Activated CD8-positive, alpha-beta memory T cell treated with anti-CD3 and anti-CD28 coated beads, Interleukin-2, amount 10 ng/mL, durations not matched to agents 7 days and 5 days (primary cell): ENCODE measurements around the gene CERCAM. TPM values are rescaled to one million over a fixed set of nuclear protein-coding genes. Genes with fewer than 3 reads are reported as not detected.
A peak's percentile ranks its signal among the peaks of the same experiment; 100 is the strongest.
"Not testable (repeated sequence)": the region's sequence is repeated elsewhere in the genome, so short reads cannot be mapped to it uniquely, and the experiment has no call there.

Experiments used
- ATAC-seq: fragments of 150-1000 bp; cut with Tn5 transposase; one replicate; pipeline ENCODE4 v1.10.0; 2021; ENCODE audit warnings: moderate library complexity
- CTCF ChIA-PET: fragments of 350-600 bp; sonication (Branson Sonifier 250); formaldehyde crosslinking; loops from one replicate; lab custom pipeline; 2021; ENCODE audit warnings: antibody characterized with exemption; lab: Charles Lee
- DNase-seq: peaks from one replicate; pipeline ENCODE4 v3.0.0-alpha.2; 2020
- H3K27ac Mint-ChIP-seq: one replicate; pipeline ENCODE4 v1.8.0; 2021; ENCODE audit warnings: mild to moderate bottlenecking, mixed read lengths
- H3K27me3 Mint-ChIP-seq: one replicate; pipeline ENCODE4 v1.8.0; 2021; ENCODE audit warnings: mixed read lengths
- H3K36me3 Mint-ChIP-seq: one replicate; pipeline ENCODE4 v1.8.0; 2021; ENCODE audit warnings: mild to moderate bottlenecking, mixed read lengths
- H3K4me1 Mint-ChIP-seq: one replicate; pipeline ENCODE4 v1.8.0; 2021; ENCODE audit warnings: mixed read lengths
- H3K4me3 Mint-ChIP-seq: one replicate; pipeline ENCODE4 v1.8.0; 2021; ENCODE audit warnings: mild to moderate bottlenecking, moderate library complexity, mixed read lengths
- H3K9me3 Mint-ChIP-seq: one replicate; pipeline ENCODE4 v1.8.0; 2022; ENCODE audit warnings: low read depth, mixed read lengths
- total RNA-seq, 2 experiments: library from RNA; stranded (reverse); gene quantifications; one replicate each; pipeline ENCODE4 v1.2.3, GENCODE V29; 2021

CERCAM gene
- total RNA-seq, 2 experiments from 2014 or later, result 5.2 to 12.2 TPM

DNA sequence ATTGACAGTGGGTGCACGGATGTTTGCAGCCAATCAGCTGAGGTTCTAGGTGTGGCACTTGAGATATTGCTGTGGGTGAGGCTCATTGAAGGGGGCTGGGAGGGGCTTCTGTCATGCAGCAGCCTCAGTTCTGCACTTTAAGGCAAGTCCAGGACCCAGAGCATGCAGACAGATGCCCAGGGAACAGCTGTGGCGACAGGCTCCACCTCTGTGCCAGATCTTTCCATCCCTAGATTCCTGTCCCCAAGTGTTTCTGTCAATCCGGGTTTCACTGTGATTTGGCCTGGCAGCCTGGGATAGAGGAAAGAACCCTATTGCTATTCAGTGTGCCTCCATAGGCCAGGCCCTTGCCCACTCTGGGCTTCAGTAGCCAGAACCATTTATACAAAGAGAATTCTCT, 20.8 kb upstream of the CERCAM start:
- no peak for DNase-seq
- Mint-ChIP-seq H3K9me3 (no peaks in the 10 kb centered on the region), H3K4me3 (no peak overlapping the region), H3K27me3 (peaks cover 19% of the 10 kb centered on the region), H3K4me1 (no peaks in the 10 kb centered on the region), H3K36me3 (no peaks in the 10 kb centered on the region), H3K27ac (no peak overlapping the region)
- ATAC-seq, result no peak
- CTCF ChIA-PET, result interaction anchor here (0.7 kb wide), 1 partner anchor 364 kb away, joined by 3 read pairs; no protein-coding TSS in a partner anchor

DNA sequence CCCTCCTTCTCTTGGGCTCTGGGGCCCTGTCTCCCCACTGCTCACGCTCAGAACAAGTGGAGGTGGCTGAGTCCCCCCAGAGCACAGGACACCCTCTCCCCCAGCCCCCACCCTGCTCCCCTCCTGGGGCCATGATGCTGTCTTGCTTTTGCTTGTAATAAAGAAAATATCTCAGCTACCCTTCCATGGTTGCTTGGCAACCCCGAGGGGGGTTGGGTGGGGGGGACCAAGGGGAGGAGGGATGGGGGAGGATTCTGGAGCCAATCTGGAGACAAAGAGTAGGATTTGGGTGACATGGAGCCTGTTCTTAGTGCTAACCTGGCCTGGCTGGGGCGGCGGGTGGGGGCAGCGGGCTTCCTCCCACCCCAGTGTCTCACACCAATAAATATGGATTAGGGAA, 16.1 kb upstream of the CERCAM start:
- Mint-ChIP-seq H3K4me1 (no peaks in the 10 kb centered on the region), H3K27me3 (peaks cover 26% of the 10 kb centered on the region), H3K9me3 (no peaks in the 10 kb centered on the region), H3K36me3 (no peaks in the 10 kb centered on the region), H3K4me3 (no peak overlapping the region), H3K27ac (no peak overlapping the region)
- ATAC-seq (no peak), DNase-seq (no peak)
- CTCF ChIA-PET, result no interaction called here

DNA sequence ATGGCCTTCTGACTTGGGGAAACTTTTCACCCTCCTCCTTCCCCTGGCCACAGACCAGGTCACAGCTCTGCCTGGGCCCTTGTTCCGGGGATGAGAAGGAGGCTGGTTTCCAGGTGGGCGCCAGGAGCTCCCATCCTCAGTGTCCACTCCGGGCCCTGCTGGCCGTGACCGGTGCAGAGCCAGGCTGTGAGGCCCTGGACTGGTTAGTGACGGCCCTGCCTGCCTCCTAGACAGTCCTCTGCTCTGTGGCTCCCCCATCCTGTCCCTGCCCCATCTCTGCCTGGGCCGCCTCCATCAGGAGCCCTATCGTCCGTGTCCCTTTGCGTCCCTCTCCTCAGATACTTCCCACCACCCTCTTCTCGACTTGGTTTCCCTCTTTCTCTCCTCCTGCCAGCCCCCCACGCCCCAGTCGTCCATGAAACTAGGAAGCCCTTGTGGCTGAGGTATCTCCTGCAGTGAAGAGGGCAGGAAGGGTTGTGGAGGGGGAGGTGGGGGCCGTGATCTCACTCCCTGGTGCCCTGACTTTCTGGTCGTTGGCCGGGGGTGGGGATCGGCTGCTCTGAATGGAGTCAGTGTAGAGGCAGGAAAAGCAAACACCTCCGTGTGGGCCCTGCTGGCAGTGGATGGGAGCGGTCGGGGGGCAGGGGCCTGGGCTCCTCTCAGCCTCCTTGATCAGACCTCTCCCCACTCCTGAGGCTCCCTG, 15.4 kb upstream of the CERCAM start:
- Mint-ChIP-seq H3K27me3 (peaks cover 33% of the 10 kb centered on the region), H3K36me3 (no peaks in the 10 kb centered on the region), H3K4me3 (no peak overlapping the region), H3K4me1 (no peaks in the 10 kb centered on the region), H3K27ac (no peak overlapping the region), H3K9me3 (no peaks in the 10 kb centered on the region)
- DNase-seq (no peak), ATAC-seq (no peak)
- CTCF ChIA-PET, result no interaction called here

DNA sequence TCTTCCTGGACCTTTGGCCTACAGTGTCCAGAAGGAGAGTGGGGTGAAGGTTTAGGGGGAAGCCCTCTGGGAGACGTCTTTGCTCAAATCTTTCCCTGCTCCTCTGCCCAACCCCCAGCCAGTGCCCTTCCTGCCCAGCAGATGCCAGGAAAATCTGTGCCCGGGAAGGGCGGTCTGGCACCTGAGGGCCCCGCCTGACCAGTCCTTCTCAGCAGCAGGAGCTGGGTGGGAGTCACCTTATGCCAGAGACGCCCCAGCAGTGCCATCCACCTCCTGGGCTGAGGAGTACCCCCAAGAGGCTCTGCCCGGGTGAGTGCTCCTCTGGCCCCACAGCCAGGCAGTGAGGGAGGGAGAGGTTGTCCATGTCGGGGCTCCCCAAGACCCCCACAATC, 14.9 kb upstream of the CERCAM start:
- no peaks in the 10 kb centered on the region for H3K9me3 Mint-ChIP-seq
- peaks cover 34% of the 10 kb centered on the region for H3K27me3 Mint-ChIP-seq
- DNase-seq (no peak), ATAC-seq (no peak)
- no peaks in the 10 kb centered on the region for H3K36me3 Mint-ChIP-seq
- H3K27ac Mint-ChIP-seq, result no peak overlapping the region
- H3K4me1 Mint-ChIP-seq, result no peaks in the 10 kb centered on the region
- CTCF ChIA-PET, result no interaction called here
- no peak overlapping the region for H3K4me3 Mint-ChIP-seq

DNA sequence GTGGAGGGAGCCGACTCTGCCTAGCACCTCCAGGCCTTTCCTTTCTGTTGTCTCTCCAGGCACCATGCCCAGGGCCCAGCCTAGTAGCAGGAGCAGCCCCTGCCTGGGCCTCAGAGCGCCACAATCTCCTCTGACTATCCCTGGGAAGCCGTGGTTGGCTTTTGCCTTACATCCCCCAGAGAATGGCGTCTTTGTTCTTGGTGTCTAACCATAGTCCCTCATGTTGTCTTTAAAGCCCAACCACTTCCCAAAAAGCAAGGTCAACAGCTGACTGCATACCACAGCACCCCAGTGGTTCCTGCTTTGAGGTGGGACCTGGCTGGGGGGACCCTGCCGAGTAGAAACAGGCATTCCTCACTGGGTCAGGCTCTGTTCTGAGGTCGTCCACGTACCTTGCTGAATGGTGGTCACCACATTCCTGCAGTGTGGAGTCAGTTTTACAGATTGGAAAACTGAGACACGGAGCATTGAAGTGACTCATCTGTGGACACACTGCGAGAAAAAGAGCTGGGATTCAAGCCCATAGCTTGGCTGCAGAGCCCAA, 13.7 kb upstream of the CERCAM start:
- Mint-ChIP-seq H3K4me1 (no peaks in the 10 kb centered on the region), H3K27me3 (peaks cover 37% of the 10 kb centered on the region), H3K9me3 (no peaks in the 10 kb centered on the region), H3K4me3 (no peak overlapping the region), H3K36me3 (no peaks in the 10 kb centered on the region), H3K27ac (no peak overlapping the region)
- CTCF ChIA-PET, result interaction anchor here (1.2 to 1.4 kb wide), 2 partner anchors 32 to 45 kb away, joined by 3 read pairs; no protein-coding TSS in a partner anchor
- ATAC-seq, result no peak
- DNase-seq, result no peak

DNA sequence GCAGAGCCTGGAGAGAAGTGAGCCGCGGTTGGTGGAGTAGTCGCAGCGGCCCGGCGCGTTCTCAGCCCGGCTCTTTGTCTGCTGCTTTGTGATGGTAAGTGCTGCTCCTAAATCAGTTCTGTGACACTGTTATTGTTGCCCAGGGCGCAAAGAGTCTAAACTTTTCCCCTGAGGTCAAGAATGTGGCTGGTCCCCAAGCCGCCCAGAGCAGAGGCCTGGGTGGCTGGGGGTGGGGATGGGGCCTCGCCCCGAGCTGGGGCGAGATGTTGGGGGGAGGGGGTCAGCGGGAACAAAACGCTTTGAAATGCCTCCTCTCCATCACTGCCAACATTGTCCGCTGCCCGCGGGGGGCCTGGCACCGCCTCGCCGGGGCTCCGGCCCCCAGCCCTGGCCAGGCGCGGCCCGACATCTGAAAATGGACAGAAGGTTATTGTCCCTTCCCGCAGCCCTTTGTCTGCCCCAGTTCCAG, 11.7 kb upstream of the CERCAM start:
- DNase-seq (no peak), ATAC-seq (no peak)
- H3K27me3 Mint-ChIP-seq, result peaks cover 40% of the 10 kb centered on the region
- no peak overlapping the region for H3K4me3 Mint-ChIP-seq
- CTCF ChIA-PET, result interaction anchor here (1.2 to 4.4 kb wide), 4 partner anchors 11 to 114 kb away, joined by 3 to 38 read pairs (median 5); partner anchors contain the start of gene CERCAM
- no peak overlapping the region for H3K27ac Mint-ChIP-seq
- H3K4me1 Mint-ChIP-seq, result no peaks in the 10 kb centered on the region
- no peaks in the 10 kb centered on the region for H3K36me3 Mint-ChIP-seq
- no peaks in the 10 kb centered on the region for H3K9me3 Mint-ChIP-seq

DNA sequence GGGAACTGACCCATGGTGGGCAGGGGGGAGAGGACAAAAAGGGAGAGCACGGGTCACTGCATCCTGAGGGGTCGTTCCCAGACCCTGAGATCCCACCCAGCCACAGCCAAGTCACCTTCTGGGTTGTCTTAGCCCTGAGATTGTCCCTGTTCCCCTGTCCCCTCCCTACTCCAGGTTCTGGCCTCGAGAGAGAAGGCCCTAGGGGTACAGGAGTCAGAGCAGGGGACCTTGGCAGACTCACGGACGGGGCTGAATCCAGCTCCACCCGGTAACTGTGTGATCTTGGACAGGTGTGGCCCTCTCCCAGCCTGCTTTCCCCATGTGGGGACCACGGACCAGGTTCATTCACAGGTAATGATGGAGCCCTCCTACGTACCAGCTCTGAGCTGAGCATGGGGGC, 11.2 kb upstream of the CERCAM start:
- Mint-ChIP-seq H3K4me3 (no peak overlapping the region), H3K27ac (no peak overlapping the region), H3K27me3 (peaks cover 44% of the 10 kb centered on the region), H3K9me3 (no peaks in the 10 kb centered on the region), H3K4me1 (no peaks in the 10 kb centered on the region), H3K36me3 (no peaks in the 10 kb centered on the region)
- no peak for ATAC-seq
- CTCF ChIA-PET, result interaction anchor here (0.9 to 4.4 kb wide), 6 partner anchors 11 to 114 kb away, joined by 3 to 38 read pairs (median 4); partner anchors contain the start of gene CERCAM
- DNase-seq, result no peak

DNA sequence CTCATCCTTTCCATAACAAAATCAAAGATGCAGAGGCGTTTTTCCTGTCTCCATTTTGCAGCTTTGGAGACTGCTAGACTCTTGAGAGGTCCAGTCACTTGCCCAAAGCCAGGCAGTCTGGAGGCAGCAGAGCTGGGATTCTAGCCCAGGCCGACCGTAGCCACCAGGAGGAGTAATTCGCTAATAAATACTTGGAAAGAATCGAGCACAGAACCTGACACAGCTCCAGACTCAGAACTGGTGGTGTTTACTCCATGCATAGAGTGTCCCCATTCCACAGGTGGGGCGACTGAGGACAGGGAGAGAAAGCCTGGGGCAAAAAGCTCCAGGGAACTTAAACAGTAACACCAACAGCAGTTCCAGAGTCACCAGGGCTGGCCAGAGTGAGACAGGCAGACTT, 10.7 kb upstream of the CERCAM start:
- Mint-ChIP-seq H3K4me3 (no peak overlapping the region), H3K4me1 (no peaks in the 10 kb centered on the region), H3K9me3 (no peaks in the 10 kb centered on the region), H3K36me3 (no peaks in the 10 kb centered on the region), H3K27ac (no peak overlapping the region), H3K27me3 (peaks cover 48% of the 10 kb centered on the region)
- DNase-seq (no peak), ATAC-seq (no peak)
- CTCF ChIA-PET, result interaction anchor here (0.9 to 4.4 kb wide), 4 partner anchors 27 to 48 kb away, joined by 3 to 38 read pairs (median 4); no protein-coding TSS in a partner anchor

DNA sequence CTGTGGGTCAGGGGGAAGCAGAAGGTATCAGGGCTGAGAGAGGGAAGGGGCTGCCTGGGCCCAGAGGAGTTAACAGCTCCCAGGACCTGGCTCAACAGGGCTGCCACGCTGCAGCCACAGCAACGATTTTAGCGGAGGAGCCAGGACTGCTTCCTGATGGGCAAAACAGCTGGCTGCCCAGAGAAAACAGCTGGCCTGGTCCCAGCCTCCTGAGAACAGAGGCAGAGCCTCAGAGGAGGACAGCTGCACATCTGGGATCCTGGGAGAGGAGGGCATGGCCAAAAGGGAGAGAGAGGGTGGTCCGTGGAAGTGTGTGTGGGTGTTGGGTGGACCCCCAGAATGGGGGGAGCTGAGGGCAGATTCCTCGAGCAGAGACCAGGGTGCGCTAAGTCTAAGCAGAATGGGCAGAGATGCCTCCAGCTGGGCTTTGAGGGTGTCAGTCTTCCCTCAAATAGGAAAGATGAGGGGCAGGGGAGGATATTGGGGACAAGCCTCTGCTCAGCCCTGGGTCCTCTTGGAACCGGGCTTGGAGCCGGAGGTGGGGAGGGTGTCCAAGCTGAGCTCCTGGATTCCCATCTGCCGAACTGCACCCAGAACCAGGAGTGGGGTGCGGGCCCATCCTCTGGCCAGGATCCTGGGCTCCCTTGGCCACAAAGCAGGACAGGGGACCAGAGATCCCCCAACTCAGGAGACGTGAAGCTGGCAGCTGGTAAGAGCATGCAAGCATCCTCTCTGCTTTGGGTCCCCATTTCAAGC, 9.1 kb upstream of the CERCAM start:
- no peak for ATAC-seq
- Mint-ChIP-seq H3K27ac (no peak overlapping the region), H3K27me3 (peaks cover 58% of the 10 kb centered on the region), H3K36me3 (no peaks in the 10 kb centered on the region), H3K9me3 (no peaks in the 10 kb centered on the region), H3K4me1 (peaks cover 2% of the 10 kb centered on the region), H3K4me3 (no peak overlapping the region)
- no peak for DNase-seq
- CTCF ChIA-PET, result interaction anchor here (0.5 to 4.4 kb wide), 12 partner anchors 8 to 116 kb away, joined by 3 to 38 read pairs (median 4); partner anchors contain the start of genes CERCAM and URM1

DNA sequence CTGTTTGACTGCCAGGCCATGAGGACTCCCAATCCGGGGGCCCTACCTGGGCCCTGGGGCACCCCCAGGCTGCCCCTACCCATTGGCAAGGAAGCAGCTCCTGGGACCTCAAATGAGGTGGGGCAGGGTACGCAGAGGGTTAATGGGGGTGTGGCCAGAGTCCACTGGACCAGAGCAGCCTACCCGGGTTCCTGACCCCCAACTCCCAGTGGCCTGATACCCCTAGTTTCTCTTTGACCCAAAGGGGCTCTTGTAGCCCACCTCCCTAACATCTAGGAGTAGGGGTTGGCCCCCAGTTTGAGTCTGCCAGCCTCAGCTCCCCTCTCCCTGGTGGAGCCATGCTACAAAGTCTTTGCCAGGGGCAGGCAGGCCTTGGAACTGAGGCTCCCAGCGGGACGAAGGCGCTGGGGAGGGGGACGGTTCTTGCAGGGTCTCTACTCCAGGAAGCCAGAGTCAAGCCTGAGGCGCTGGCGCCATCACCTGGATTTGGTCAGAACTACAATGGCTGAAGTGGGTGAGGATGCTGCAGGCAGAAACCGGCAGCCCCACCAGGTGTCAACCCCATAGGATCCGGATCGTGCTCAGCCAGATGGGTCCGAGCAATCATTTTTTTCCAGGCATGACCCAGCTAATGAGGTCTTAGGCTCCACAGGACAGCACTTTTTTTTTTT, 8.4 kb upstream of the CERCAM start:
- Mint-ChIP-seq H3K4me3 (no peak overlapping the region), H3K9me3 (no peaks in the 10 kb centered on the region), H3K27ac (no peak overlapping the region), H3K27me3 (peaks cover 57% of the 10 kb centered on the region), H3K36me3 (no peaks in the 10 kb centered on the region), H3K4me1 (peaks cover 3% of the 10 kb centered on the region)
- ATAC-seq, result peak; percentile 65
- CTCF ChIA-PET, result interaction anchor here (0.5 to 4.4 kb wide), 9 partner anchors 14 to 104 kb away, joined by 3 to 38 read pairs (median 3); partner anchors contain the start of gene URM1
- DNase-seq, result peak; percentile 68

DNA sequence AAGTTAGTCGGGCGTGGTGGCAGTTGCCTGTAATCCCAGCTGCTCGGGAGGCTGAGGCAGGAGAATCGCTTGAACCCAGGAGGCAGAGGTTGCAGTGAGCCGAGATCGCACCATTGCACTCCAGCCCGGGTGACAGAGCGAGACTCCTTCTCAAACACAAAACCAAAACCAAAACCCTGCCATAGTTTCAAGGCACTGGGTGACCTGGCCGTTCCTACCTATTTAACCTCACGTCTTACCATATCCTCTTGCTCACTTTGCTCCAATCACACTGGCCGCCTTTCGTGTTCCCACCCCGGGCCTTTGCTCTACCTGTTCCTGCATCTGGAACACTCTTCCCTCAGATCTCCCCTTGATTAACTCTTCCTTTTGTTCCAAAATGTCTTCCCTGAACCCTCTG, 6.9 kb upstream of the CERCAM start:
- H3K27ac Mint-ChIP-seq, H3K4me3 Mint-ChIP-seq, H3K9me3 Mint-ChIP-seq, CTCF ChIA-PET, H3K4me1 Mint-ChIP-seq, H3K36me3 Mint-ChIP-seq, DNase-seq, ATAC-seq: not testable (repeated sequence)
- peaks cover 56% of the 10 kb centered on the region for H3K27me3 Mint-ChIP-seq

DNA sequence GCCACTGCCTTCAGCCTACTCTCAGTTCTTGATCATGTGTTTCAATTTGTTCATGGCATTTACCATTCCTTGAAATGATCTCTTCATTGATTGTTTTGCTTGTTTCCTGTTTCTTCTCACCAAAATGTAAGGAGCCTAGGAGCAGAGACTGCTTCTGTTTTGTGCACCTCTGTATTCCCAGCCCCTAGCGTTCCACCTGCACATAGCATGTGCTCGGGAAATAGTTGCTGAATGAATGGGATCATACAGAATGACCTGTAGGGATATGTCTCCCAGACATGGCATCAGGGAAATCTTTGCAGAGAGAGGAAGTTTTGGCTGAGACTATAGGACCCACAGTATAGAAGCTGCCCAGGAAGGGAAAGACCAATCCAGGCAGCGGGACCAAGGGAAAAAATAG, 6.2 kb upstream of the CERCAM start:
- no peak for ATAC-seq
- no peaks in the 10 kb centered on the region for H3K9me3 Mint-ChIP-seq
- H3K4me3 Mint-ChIP-seq, result no peak overlapping the region
- H3K4me1 Mint-ChIP-seq, result peaks cover 3% of the 10 kb centered on the region
- DNase-seq, result no peak
- H3K27me3 Mint-ChIP-seq, result peaks cover 58% of the 10 kb centered on the region
- no peaks in the 10 kb centered on the region for H3K36me3 Mint-ChIP-seq
- no peak overlapping the region for H3K27ac Mint-ChIP-seq
- CTCF ChIA-PET, result interaction anchor here (1.3 kb wide), 1 partner anchor 52 kb away, joined by 4 read pairs; no protein-coding TSS in a partner anchor

DNA sequence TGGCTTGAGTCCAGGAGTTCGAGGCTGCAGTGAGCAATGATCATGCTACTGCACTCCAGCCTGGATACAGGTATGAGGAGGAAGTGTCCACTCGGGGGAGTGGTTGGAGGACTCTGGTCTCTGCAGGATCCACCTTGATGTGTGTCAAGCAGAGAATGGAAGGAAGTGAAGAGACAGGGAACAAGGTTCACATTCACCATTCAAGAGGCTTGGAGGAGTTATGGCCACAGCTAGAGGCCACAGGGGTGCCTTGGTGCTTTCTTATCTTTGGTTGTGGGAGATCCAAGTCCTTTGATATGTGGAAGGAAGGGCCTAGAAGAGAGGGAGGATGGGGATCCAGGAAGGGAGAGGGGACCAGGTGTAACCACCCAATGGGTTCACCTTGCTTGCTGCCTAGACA, 5.4 kb upstream of the CERCAM start:
- H3K9me3 Mint-ChIP-seq, result no peaks in the 10 kb centered on the region
- H3K4me1 Mint-ChIP-seq, result peaks cover 9% of the 10 kb centered on the region
- peaks cover 55% of the 10 kb centered on the region for H3K27me3 Mint-ChIP-seq
- no peak overlapping the region for H3K27ac Mint-ChIP-seq
- no peaks in the 10 kb centered on the region for H3K36me3 Mint-ChIP-seq
- ATAC-seq, result no peak
- H3K4me3 Mint-ChIP-seq, result no peak overlapping the region
- CTCF ChIA-PET, result interaction anchor here (1.0 to 1.3 kb wide), 2 partner anchors 13 to 53 kb away, joined by 3 to 4 read pairs; no protein-coding TSS in a partner anchor
- no peak for DNase-seq
